H1 (cell line): Measurements from ENCODE around the gene KRR1.

ENCODE experiments used
- CHD1 ChIP-seq: IDR thresholded peaks from 2 replicates; pipeline ENCODE4 v1.6.1; 2012; ENCODE audit warnings: low read depth, low read length, improper control_type of control experiment
- CTCF ChIP-seq, 3 experiments: IDR thresholded peaks; 1 replicate in 2 of 3; 2 replicates in 1 of 3; pipeline versions ENCODE4 v1.5.1 to v1.6.1; 2011; ENCODE audit warnings: low read length in 3 of 3, mild to moderate bottlenecking in 3 of 3, inconsistent platforms in 2 of 3, low read depth in 1 of 3, moderate library complexity in 1 of 3; ENCODE audit not compliant: insufficient read depth in 1 of 3; ENCODE audit errors: control extremely low read depth in 1 of 3
- EP300 ChIP-seq, 2 experiments: IDR thresholded peaks; 1 replicate in 1 of 2; 2 replicates in 1 of 2; pipeline ENCODE4 v1.6.1; 2011 to 2012; ENCODE audit warnings: low read depth in 2 of 2, low read length in 2 of 2, mild to moderate bottlenecking in 2 of 2, borderline replicate concordance in 1 of 2, inconsistent platforms in 1 of 2, moderate library complexity in 1 of 2
- EZH2 ChIP-seq: fragments of 200-600 bp; sonication (generic); IDR thresholded peaks from 2 replicates; pipeline ENCODE4 v1.7.1; 2012; ENCODE audit warnings: low read depth, mild to moderate bottlenecking, moderate library complexity, low read length, inconsistent platforms; ENCODE audit not compliant: severe bottlenecking
- HDAC2 ChIP-seq, 2 experiments: fragments of 300-600 bp in 1 of 2; sonication (generic) in 1 of 2; IDR thresholded peaks; 2 replicates each; pipeline ENCODE4 v1.6.1; 2011 to 2012; ENCODE audit warnings: low read depth in 2 of 2, low read length in 2 of 2, mild to moderate bottlenecking in 2 of 2, moderate library complexity in 2 of 2, borderline replicate concordance in 1 of 2, inconsistent platforms in 1 of 2
- JUN ChIP-seq: IDR thresholded peaks from 2 replicates; pipeline ENCODE4 v1.6.1; 2011; ENCODE audit warnings: low read depth, mild to moderate bottlenecking, improper control_type of control experiment, low read length
- MAX ChIP-seq: IDR thresholded peaks from 2 replicates; pipeline ENCODE4 v1.6.1; 2012; ENCODE audit warnings: inconsistent platforms
- PHF8 ChIP-seq: fragments of 200-600 bp; sonication (generic); conservative IDR thresholded peaks from 2 replicates; pipeline ENCODE4 v1.7.1; 2012; ENCODE audit warnings: low read depth, mild to moderate bottlenecking, inconsistent platforms, low read length, moderate library complexity
- POLR2A ChIP-seq, 2 experiments: IDR thresholded peaks; 1 replicate in 1 of 2; 2 replicates in 1 of 2; pipeline ENCODE4 v1.6.1; 2011; ENCODE audit warnings: low read depth in 2 of 2, low read length in 2 of 2, mild to moderate bottlenecking in 2 of 2; ENCODE audit errors: control extremely low read depth in 1 of 2
- RAD21 ChIP-seq, 2 experiments: IDR thresholded peaks in 1 of 2; conservative IDR thresholded peaks in 1 of 2; 2 replicates each; pipeline ENCODE4 v1.6.1; 2011; ENCODE audit warnings: low read depth in 2 of 2, low read length in 2 of 2, improper control_type of control experiment in 1 of 2, inconsistent platforms in 1 of 2, mild to moderate bottlenecking in 1 of 2, moderate library complexity in 1 of 2
- SP1 ChIP-seq: IDR thresholded peaks from 2 replicates; pipeline ENCODE4 v1.6.1; 2011; ENCODE audit warnings: low read depth, low read length
- TAF1 ChIP-seq: IDR thresholded peaks from 2 replicates; pipeline ENCODE4 v1.6.1; 2011; ENCODE audit warnings: mild to moderate bottlenecking, low read depth, low read length
- USF2 ChIP-seq: IDR thresholded peaks from 2 replicates; pipeline ENCODE4 v1.6.1; 2011; ENCODE audit warnings: low read length, improper control_type of control experiment
- ZNF274 ChIP-seq: IDR thresholded peaks from 2 replicates; pipeline ENCODE4 v1.7.0; 2012; ENCODE audit warnings: low read length, borderline replicate concordance; ENCODE audit errors: extremely low read depth

GRCh38 chr12:75554556-75554880 lies 43.1 kb upstream of the KRR1 start:
- TF ChIP-seq EZH2 (no peak), JUN (no peak), CTCF (IDR thresholded peaks at IDR 0.05; ENCODE audit: control extremely low read depth in 1 of 3, insufficient read depth in 1 of 3, low read depth in 1 of 3, low read length in 3 of 3) (no peak), ZNF274 (no peak), SP1 (no peak), PHF8 (no peak), HDAC2 (IDR thresholded peaks at IDR 0.05; ENCODE audit: borderline replicate concordance in 1 of 2, low read depth in 2 of 2, low read length in 2 of 2) (no peak), CHD1 (no peak), POLR2A (IDR thresholded peaks at IDR 0.05; ENCODE audit: control extremely low read depth in 1 of 2, low read depth in 2 of 2, low read length in 2 of 2) (no peak), TAF1 (no peak), USF2 (no peak), MAX (no peak), EP300 (IDR thresholded peaks at IDR 0.05; ENCODE audit: borderline replicate concordance in 1 of 2, low read depth in 2 of 2, low read length in 2 of 2) (no peak), RAD21 (IDR thresholded peaks at IDR 0.05 in 1 of 2, conservative IDR thresholded peaks at IDR 0.05 in 1 of 2; ENCODE audit: low read depth in 2 of 2, low read length in 2 of 2) (no peak)
